T-helper 17 cell (primary cell): ENCODE data around the gene NANOS1. TPM values are rescaled to one million over a fixed set of nuclear protein-coding genes. Genes with fewer than 3 reads are reported as not detected.

Experiments
- ATAC-seq: fragments of 150-1000 bp; cut with Tn5 transposase; 2 replicates; pipeline ENCODE4 v1.10.0; 2021; ENCODE audit warnings: mild to moderate bottlenecking, moderate library complexity
- DNase-seq, 3 donors: peaks; one replicate each; pipeline versions ENCODE4 v3.0.0 to v3.0.0-alpha.2; 2020 to 2021
- H3K9me3 ChIP-seq: one replicate; pipeline ENCODE4 v1.7.0; 2013; ENCODE audit warnings: low read length, mild to moderate bottlenecking; ENCODE audit not compliant: control insufficient read depth, poor library complexity, severe bottlenecking
- H3K27ac Mint-ChIP-seq: one replicate; pipeline ENCODE4 v1.8.0; 2022; ENCODE audit warnings: mild to moderate bottlenecking, moderate library complexity, mixed read lengths
- H3K27me3 Mint-ChIP-seq: one replicate; pipeline ENCODE4 v1.8.0; 2022; ENCODE audit warnings: mixed read lengths
- H3K36me3 Mint-ChIP-seq: one replicate; pipeline ENCODE4 v1.8.0; 2022; ENCODE audit warnings: low read depth, mixed read lengths
- H3K4me1 Mint-ChIP-seq: one replicate; pipeline ENCODE4 v1.8.0; 2022; ENCODE audit warnings: mild to moderate bottlenecking, mixed read lengths
- H3K4me3 Mint-ChIP-seq: one replicate; pipeline ENCODE4 v1.8.0; 2022; ENCODE audit warnings: mild to moderate bottlenecking, moderate library complexity, mixed read lengths
- total RNA-seq, 4 donors: library from RNA in 2 of 4; stranded (reverse) in 2 of 4; gene quantifications; one replicate each; pipeline ENCODE4 v1.2.3 and lab custom pipeline; 2022 to 2026

Gene NANOS1
- total RNA-seq, 2 donors from 2014 or later = 0.15 to 0.34 TPM

DNA sequence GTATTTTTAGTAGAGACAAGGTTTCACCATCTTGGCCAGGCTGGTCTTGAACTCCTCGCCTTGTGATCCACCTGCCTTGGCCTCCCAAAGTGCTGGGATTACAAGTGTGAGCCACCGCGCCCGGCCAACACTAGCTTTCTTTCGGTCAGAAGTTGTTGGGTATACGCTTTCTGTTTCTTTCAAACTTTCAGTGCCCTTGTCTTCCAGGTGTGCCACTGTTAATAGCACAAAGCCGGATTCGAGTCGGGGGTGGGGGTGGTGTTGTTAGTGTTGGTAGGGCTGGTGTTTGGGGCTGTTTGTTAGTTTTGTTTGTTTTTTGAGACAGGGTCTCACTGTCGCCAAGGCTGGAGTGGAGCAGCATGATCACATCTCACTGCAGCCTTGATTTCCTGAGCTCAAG lies 33.8 kb upstream of the NANOS1 start:
- Mint-ChIP-seq H3K27me3 (peaks cover 17% of the 10 kb centered on the region), H3K36me3 (no peaks in the 10 kb centered on the region), H3K27ac (no peak overlapping the region), H3K4me1 (no peaks in the 10 kb centered on the region), H3K4me3 (no peak overlapping the region)
- no peaks in the 10 kb centered on the region for H3K9me3 ChIP-seq
- ATAC-seq = no peak
- no peak for DNase-seq

GRCh38 chr10:118997379-118997778 lies 32.1 kb upstream of the NANOS1 start:
- H3K36me3 Mint-ChIP-seq = no peaks in the 10 kb centered on the region

DNA sequence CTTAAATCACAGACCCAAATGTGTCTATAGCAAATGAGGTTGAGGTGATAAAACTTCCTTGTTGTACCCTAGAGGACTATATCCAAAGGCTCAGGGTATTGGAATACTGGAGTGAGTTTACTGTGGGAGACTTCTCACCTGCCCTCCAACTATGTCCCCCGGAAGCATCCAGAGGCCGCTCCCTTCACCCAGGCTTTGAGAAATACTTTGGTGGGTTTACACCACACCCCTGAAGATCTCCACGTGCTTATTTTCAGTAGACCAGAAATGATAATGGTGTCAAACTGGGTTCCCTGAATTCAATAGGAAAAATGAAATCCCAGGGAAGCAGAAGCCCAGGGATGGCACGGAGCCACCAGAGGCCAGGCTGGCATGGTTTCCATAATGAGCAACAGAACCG lies 31.3 kb upstream of the NANOS1 start:
- DNase-seq = no peak
- H3K9me3 ChIP-seq = no peaks in the 10 kb centered on the region
- Mint-ChIP-seq H3K4me1 (no peaks in the 10 kb centered on the region), H3K36me3 (no peaks in the 10 kb centered on the region), H3K4me3 (no peak overlapping the region), H3K27me3 (peaks cover 20% of the 10 kb centered on the region), H3K27ac (no peak overlapping the region)
- ATAC-seq = no peak

More at GRCh38 chr10:118997379-118997778, 32.1 kb upstream of the NANOS1 start:
- Mint-ChIP-seq H3K27me3 (peaks cover 20% of the 10 kb centered on the region), H3K4me3 (no peak overlapping the region), H3K27ac (no peak overlapping the region), H3K4me1 (no peaks in the 10 kb centered on the region)
- ATAC-seq = no peak
- no peaks in the 10 kb centered on the region for H3K9me3 ChIP-seq
- DNase-seq = no peak

- peaks cover 32% of the 10 kb centered on the region for H3K27me3 Mint-ChIP-seq
- H3K36me3 Mint-ChIP-seq = no peaks in the 10 kb centered on the region
- ATAC-seq (no peak), DNase-seq (no peak)
- no peaks in the 10 kb centered on the region for H3K9me3 ChIP-seq
- H3K27ac Mint-ChIP-seq = peak overlapping the region; percentile 41
- no peaks in the 10 kb centered on the region for H3K4me1 Mint-ChIP-seq
- H3K4me3 Mint-ChIP-seq = no peak overlapping the region
These were observed 27.6 kb upstream of the NANOS1 start for GRCh38 chr10:119001717-119002500.

GRCh38 chr10:119003572-119004289 lies 25.8 kb upstream of the NANOS1 start:
- no peaks in the 10 kb centered on the region for H3K36me3 Mint-ChIP-seq
- DNase-seq = no peak
- no peaks in the 10 kb centered on the region for H3K9me3 ChIP-seq
- no peak for ATAC-seq
- no peak overlapping the region for H3K27ac Mint-ChIP-seq
- H3K27me3 Mint-ChIP-seq = peaks cover 32% of the 10 kb centered on the region
- H3K4me1 Mint-ChIP-seq = no peaks in the 10 kb centered on the region
- no peak overlapping the region for H3K4me3 Mint-ChIP-seq

DNA sequence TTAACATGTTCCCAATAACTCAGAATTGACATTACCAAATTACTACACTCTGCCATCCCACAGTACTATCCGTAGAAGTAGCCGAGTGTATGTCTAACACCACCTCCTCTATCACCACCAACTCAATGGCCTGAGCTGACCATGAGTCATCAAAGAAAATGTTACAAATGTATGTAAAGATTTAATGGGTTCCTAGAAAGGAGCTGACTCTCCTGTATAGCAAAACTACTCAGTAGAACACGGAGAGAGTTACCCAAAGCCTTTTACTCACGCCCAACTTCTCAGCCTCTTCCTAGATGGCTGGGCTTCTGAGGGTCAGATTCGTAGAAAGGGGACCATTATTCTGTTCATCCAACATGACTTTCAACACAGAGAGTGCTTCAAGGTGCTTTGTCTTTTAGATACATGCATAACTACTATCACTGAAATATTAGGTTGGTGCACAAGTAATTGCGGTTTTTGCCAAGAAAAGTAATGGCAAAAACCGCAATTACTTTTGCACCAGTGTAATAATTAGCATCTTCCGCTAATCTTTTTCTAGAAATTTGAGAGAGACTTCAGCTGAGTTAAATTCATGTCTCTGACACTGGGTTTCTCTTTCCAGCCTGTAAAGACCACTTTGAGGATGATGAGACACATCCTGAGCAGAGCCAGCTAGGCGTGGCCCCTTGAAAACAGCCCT lies 24.0 kb upstream of the NANOS1 start:
- H3K36me3 Mint-ChIP-seq = no peaks in the 10 kb centered on the region
- no peak overlapping the region for H3K4me3 Mint-ChIP-seq
- no peaks in the 10 kb centered on the region for H3K9me3 ChIP-seq
- H3K4me1 Mint-ChIP-seq = no peaks in the 10 kb centered on the region
- H3K27me3 Mint-ChIP-seq = peaks cover 36% of the 10 kb centered on the region
- DNase-seq = no peak
- no peak for ATAC-seq
- H3K27ac Mint-ChIP-seq = no peak overlapping the region

DNA sequence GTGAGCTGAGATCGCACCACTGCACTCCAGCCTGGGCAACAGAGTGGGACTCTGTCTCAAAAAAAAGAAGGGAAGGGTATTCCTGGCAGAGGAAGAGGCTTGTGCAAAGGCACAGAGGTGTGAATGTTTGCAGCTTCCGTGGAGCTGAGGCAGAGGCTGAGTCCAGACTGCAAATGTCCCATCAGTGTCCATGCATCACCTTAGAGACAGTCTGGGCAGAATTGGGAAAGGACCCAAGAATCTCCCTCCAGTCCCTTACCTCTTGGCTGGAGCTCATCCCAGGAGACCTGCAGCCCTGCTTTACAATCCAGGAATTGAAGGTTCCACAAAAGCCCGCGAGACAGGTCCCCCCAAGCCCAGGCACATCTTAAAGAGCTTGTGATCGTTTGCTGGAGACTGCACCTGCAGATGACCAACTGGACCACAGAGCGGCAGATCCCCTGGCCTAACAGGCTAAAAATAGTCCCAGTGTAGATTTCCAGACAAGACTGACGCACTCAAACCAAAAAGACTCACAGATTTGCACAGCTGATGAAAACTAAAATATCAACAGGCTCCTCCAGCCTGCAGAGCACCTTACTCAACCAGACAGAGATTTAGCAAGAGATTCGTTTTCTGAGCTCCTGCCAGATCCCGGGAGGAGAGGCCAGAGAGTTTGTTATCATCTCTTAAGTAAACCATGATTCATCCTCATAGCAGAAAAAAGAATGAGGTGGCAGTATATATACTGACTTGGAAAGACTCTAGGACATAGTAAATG lies 22.9 kb upstream of the NANOS1 start:
- no peaks in the 10 kb centered on the region for H3K4me1 Mint-ChIP-seq
- H3K36me3 Mint-ChIP-seq = no peaks in the 10 kb centered on the region
- no peak overlapping the region for H3K27ac Mint-ChIP-seq
- ATAC-seq (no peak), DNase-seq (no peak)
- H3K9me3 ChIP-seq = no peaks in the 10 kb centered on the region
- peaks cover 30% of the 10 kb centered on the region for H3K27me3 Mint-ChIP-seq
- no peak overlapping the region for H3K4me3 Mint-ChIP-seq

- no peak for DNase-seq
- Mint-ChIP-seq H3K36me3 (no peaks in the 10 kb centered on the region), H3K4me3 (no peak overlapping the region), H3K27me3 (peaks cover 24% of the 10 kb centered on the region), H3K4me1 (no peaks in the 10 kb centered on the region), H3K27ac (no peak overlapping the region)
- no peaks in the 10 kb centered on the region for H3K9me3 ChIP-seq
- no peak for ATAC-seq
These were observed 22.3 kb upstream of the NANOS1 start for GRCh38 chr10:119007211-119007574.

- Mint-ChIP-seq H3K4me1 (peaks cover 5% of the 10 kb centered on the region), H3K36me3 (no peaks in the 10 kb centered on the region), H3K27me3 (peaks cover 7% of the 10 kb centered on the region), H3K4me3 (no peak overlapping the region), H3K27ac (no peak overlapping the region)
- ATAC-seq = no peak
- no peaks in the 10 kb centered on the region for H3K9me3 ChIP-seq
- DNase-seq = no peak
These were observed 8.9 kb upstream of the NANOS1 start for GRCh38 chr10:119020627-119020946.

GRCh38 chr10:119022846-119023552 lies 6.5 kb upstream of the NANOS1 start:
- Mint-ChIP-seq H3K27me3 (no peaks in the 10 kb centered on the region), H3K4me1 (peaks cover 8% of the 10 kb centered on the region), H3K27ac (no peak overlapping the region), H3K4me3 (no peak overlapping the region), H3K36me3 (no peaks in the 10 kb centered on the region)
- ATAC-seq (no peak), DNase-seq (no peak)
- H3K9me3 ChIP-seq = no peaks in the 10 kb centered on the region

DNA sequence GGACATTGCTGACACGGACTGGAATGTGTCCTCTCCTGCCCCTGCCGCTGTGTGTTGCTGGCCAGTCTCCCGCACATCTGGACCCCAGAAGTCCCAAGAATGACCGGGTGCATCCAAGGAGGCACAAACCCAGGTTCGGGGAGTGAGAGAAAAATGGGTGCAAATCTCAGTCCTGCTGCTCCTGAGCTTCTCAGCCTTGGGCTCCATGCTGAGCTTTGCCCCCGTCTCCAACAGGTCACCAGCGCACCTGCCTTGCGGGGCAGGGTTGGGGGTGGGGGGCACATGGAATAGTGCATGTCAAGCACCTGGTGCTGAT lies 6.0 kb upstream of the NANOS1 start:
- H3K9me3 ChIP-seq = no peaks in the 10 kb centered on the region
- no peak overlapping the region for H3K27ac Mint-ChIP-seq
- ATAC-seq = no peak
- no peak for DNase-seq
- H3K27me3 Mint-ChIP-seq = no peaks in the 10 kb centered on the region
- no peaks in the 10 kb centered on the region for H3K36me3 Mint-ChIP-seq
- H3K4me1 Mint-ChIP-seq = peaks cover 11% of the 10 kb centered on the region
- H3K4me3 Mint-ChIP-seq = no peak overlapping the region

- Mint-ChIP-seq H3K27me3 (no peaks in the 10 kb centered on the region), H3K4me1 (peaks cover 12% of the 10 kb centered on the region), H3K4me3 (no peak overlapping the region), H3K36me3 (no peaks in the 10 kb centered on the region), H3K27ac (no peak overlapping the region)
- no peaks in the 10 kb centered on the region for H3K9me3 ChIP-seq
- DNase-seq (no peak), ATAC-seq (no peak)
These were observed 4.6 kb upstream of the NANOS1 start for GRCh38 chr10:119024882-119025281.

DNA sequence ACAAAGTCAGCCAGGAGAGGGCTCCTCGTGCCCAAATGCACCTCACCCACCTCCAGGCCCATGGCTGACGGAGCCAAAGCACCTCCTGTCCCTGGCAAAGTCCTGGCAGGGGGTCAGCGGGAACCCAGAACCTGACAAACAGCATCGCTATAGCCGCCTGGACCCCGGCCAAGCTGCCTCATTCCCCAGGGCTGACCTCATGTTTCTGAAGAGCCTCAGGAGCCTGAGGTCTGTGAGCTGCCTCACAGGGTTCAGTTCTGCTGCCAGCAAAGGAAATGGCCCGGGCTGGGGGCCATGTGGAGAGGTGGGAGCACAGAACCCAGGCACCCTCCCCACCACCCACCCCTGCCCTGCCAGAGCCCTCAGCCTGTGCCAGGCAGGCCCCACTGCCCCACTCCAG lies 4.2 kb upstream of the NANOS1 start:
- H3K27me3 Mint-ChIP-seq = no peaks in the 10 kb centered on the region
- no peaks in the 10 kb centered on the region for H3K9me3 ChIP-seq
- no peaks in the 10 kb centered on the region for H3K36me3 Mint-ChIP-seq
- no peak overlapping the region for H3K4me3 Mint-ChIP-seq
- peaks cover 12% of the 10 kb centered on the region for H3K4me1 Mint-ChIP-seq
- H3K27ac Mint-ChIP-seq = no peak overlapping the region
- ATAC-seq (no peak), DNase-seq (no peak)
